Caco-2 (cell line): ENCODE measurements around the gene SERINC4. TPM values are rescaled to one million over a fixed set of nuclear protein-coding genes. Genes with fewer than 3 reads are reported as not detected.
A peak's percentile ranks its signal among the peaks of the same experiment; 100 is the strongest.

Experiments
- BruUV-seq: library from RNA; stranded (reverse); fragments of 400-500 nt; replicated peaks from 2 replicates; lab custom pipeline; 2021; lab: Mats Ljungman, UMichigan
- CTCF ChIA-PET: fragments of 300-600 bp; sonication (Branson Sonifier 250); formaldehyde crosslinking; loops from one replicate; lab custom pipeline; 2022; ENCODE audit warnings: antibody characterized with exemption; lab: Charles Lee
- POLR2A ChIA-PET: fragments of 300-600 bp; sonication (Branson Sonifier 250); formaldehyde crosslinking; loops from one replicate; lab custom pipeline; 2022; ENCODE audit warnings: antibody characterized with exemption; lab: Charles Lee
- DNase-seq, 2 experiments: peaks; one replicate each; pipeline versions ENCODE4 v3.0.0 to v3.0.0-alpha.2; 2020 to 2022
- H3K27me3 ChIP-seq: replicated peaks from 2 replicates; pipeline ENCODE4 v1.6.0; 2011; ENCODE audit warnings: low read length; ENCODE audit not compliant: control insufficient read depth, insufficient read depth
- H3K36me3 ChIP-seq: 2 replicates; pipeline ENCODE4 v1.5.1; 2011; ENCODE audit warnings: low read length; ENCODE audit not compliant: control insufficient read depth, insufficient read depth
- H3K4me1 ChIP-seq: fragments of 250-450 bp; sonication (Bioruptor Pico); 2 replicates; pipeline ENCODE4 v1.5.1; 2020; ENCODE audit warnings: mild to moderate bottlenecking
- H3K4me3 ChIP-seq: 2 replicates; pipeline ENCODE4 v1.5.1; 2011; ENCODE audit warnings: low read depth, mild to moderate bottlenecking, control low read depth, low read length
- H3K9me3 ChIP-seq: fragments of 250-450 bp; sonication (Bioruptor Pico); 2 replicates; pipeline ENCODE4 v1.5.1; 2020; ENCODE audit warnings: mild to moderate bottlenecking, moderate library complexity
- H3K27ac Mint-ChIP-seq: one replicate; pipeline ENCODE4 v1.8.0; 2022; ENCODE audit warnings: mixed read lengths; ENCODE audit not compliant: unreplicated experiment
- H3K27me3 Mint-ChIP-seq: one replicate; pipeline ENCODE4 v1.8.0; 2022; ENCODE audit warnings: mixed read lengths; ENCODE audit not compliant: insufficient read depth, unreplicated experiment
- H3K36me3 Mint-ChIP-seq: one replicate; pipeline ENCODE4 v1.8.0; 2022; ENCODE audit warnings: mild to moderate bottlenecking, mixed read lengths; ENCODE audit not compliant: insufficient read depth, unreplicated experiment
- H3K4me1 Mint-ChIP-seq: one replicate; pipeline ENCODE4 v1.8.0; 2022; ENCODE audit warnings: low read depth, mixed read lengths; ENCODE audit not compliant: unreplicated experiment
- H3K4me3 Mint-ChIP-seq: one replicate; pipeline ENCODE4 v1.8.0; 2022; ENCODE audit warnings: mild to moderate bottlenecking, moderate library complexity, mixed read lengths; ENCODE audit not compliant: unreplicated experiment
- H3K9me3 Mint-ChIP-seq: one replicate; pipeline ENCODE4 v1.8.0; 2022; ENCODE audit warnings: mixed read lengths; ENCODE audit not compliant: unreplicated experiment
- CTCF ChIP-seq, 2 experiments: fragments of 200-600 bp in 1 of 2; IDR thresholded peaks; 1 replicate in 1 of 2; 2 replicates in 1 of 2; pipeline versions ENCODE4 v1.5.1 to v1.8.0; 2011 to 2022; ENCODE audit warnings: antibody characterized with exemption in 1 of 2, control low read depth in 1 of 2, inconsistent platforms in 1 of 2, low read depth in 1 of 2, low read length in 1 of 2, mild to moderate bottlenecking in 1 of 2, moderate library complexity in 1 of 2; ENCODE audit not compliant: insufficient read depth in 1 of 2, severe bottlenecking in 1 of 2, unreplicated experiment in 1 of 2
- intact Hi-C: fragments of 100-400 bp; cut with micrococcal nuclease; formaldehyde crosslinking; loops from one replicate; pipeline ENCODE4 v1.10.0; 2022; ENCODE audit not compliant: unreplicated experiment
- total RNA-seq: library from RNA; stranded (reverse); gene quantifications from 2 replicates; pipeline ENCODE4 v1.2.3, GENCODE V29; 2022

SERINC4 gene
- total RNA-seq, 1 experiment from 2014 or later, result 0.23 TPM

GRCh38 chr15:43799209-43799944 is 643 bp downstream of the SERINC4 start:
- Histone ChIP-seq H3K27me3 (no peaks in the 10 kb centered on the region), H3K4me1 (peaks cover 13% of the 10 kb centered on the region), H3K4me3 (no peak overlapping the region), H3K36me3 (peaks cover 7% of the 10 kb centered on the region), H3K9me3 (no peaks in the 10 kb centered on the region)
- TF ChIP-seq CTCF (IDR thresholded peaks at IDR 0.05; ENCODE audit: insufficient read depth in 1 of 2, low read depth in 1 of 2, low read length in 1 of 2, severe bottlenecking in 1 of 2, unreplicated experiment in 1 of 2), result no peak
- peaks cover 74% of the 10 kb centered on the region for H3K36me3 Mint-ChIP-seq
- no peaks in the 10 kb centered on the region for H3K27me3 Mint-ChIP-seq
- DNase-seq, result peak; percentile 18 to 36
- H3K9me3 Mint-ChIP-seq, result no peaks in the 10 kb centered on the region
- intact Hi-C loops, result no loop called here
- H3K4me3 Mint-ChIP-seq, result peak overlapping the region; percentile 98
- ChIA-PET POLR2A (no interaction called here), CTCF (no interaction called here)
- H3K27ac Mint-ChIP-seq, result peak overlapping the region; percentile 99
- H3K4me1 Mint-ChIP-seq, result peaks cover 26% of the 10 kb centered on the region
- BruUV-seq, result no TSS peak

GRCh38 chr15:43796566-43796965 is 3.5 kb downstream of the SERINC4 start:
- no peaks in the 10 kb centered on the region for H3K9me3 Mint-ChIP-seq
- H3K4me3 Mint-ChIP-seq, result no peak overlapping the region
- no peak for DNase-seq
- intact Hi-C loops, result no loop called here
- Histone ChIP-seq H3K36me3 (peaks cover 9% of the 10 kb centered on the region), H3K9me3 (no peaks in the 10 kb centered on the region), H3K27me3 (no peaks in the 10 kb centered on the region), H3K4me1 (peaks cover 20% of the 10 kb centered on the region), H3K4me3 (no peak overlapping the region)
- H3K4me1 Mint-ChIP-seq, result peaks cover 34% of the 10 kb centered on the region
- POLR2A ChIA-PET, result interaction anchor here (0.6 kb wide), 1 partner anchor 25 kb away, joined by 3 read pairs; no protein-coding TSS in a partner anchor
- CTCF ChIA-PET, result no interaction called here
- no peaks in the 10 kb centered on the region for H3K27me3 Mint-ChIP-seq
- no peak overlapping the region for H3K27ac Mint-ChIP-seq
- TF ChIP-seq CTCF (IDR thresholded peaks at IDR 0.05; ENCODE audit: insufficient read depth in 1 of 2, low read depth in 1 of 2, low read length in 1 of 2, severe bottlenecking in 1 of 2, unreplicated experiment in 1 of 2), result no peak
- peaks cover 80% of the 10 kb centered on the region for H3K36me3 Mint-ChIP-seq
- no TSS peak for BruUV-seq

- no TSS peak for BruUV-seq
- H3K36me3 Mint-ChIP-seq, result peaks cover 74% of the 10 kb centered on the region
- H3K4me3 Mint-ChIP-seq, result no peak overlapping the region
- no peaks in the 10 kb centered on the region for H3K9me3 Mint-ChIP-seq
- peaks cover 9% of the 10 kb centered on the region for H3K36me3 ChIP-seq
- no peak overlapping the region for H3K4me3 ChIP-seq
- POLR2A ChIA-PET, result interaction anchor here (0.6 kb wide), 2 partner anchors 26 to 393 kb away, joined by 3 read pairs; no protein-coding TSS in a partner anchor
- CTCF ChIA-PET, result no interaction called here
- intact Hi-C loops, result no loop called here
- H3K4me1 Mint-ChIP-seq, result peaks cover 29% of the 10 kb centered on the region
- H3K27me3 Mint-ChIP-seq, result no peaks in the 10 kb centered on the region
- TF ChIP-seq CTCF (IDR thresholded peaks at IDR 0.05; ENCODE audit: insufficient read depth in 1 of 2, low read depth in 1 of 2, low read length in 1 of 2, severe bottlenecking in 1 of 2, unreplicated experiment in 1 of 2), result no peak
- DNase-seq, result no peak
- no peaks in the 10 kb centered on the region for H3K27me3 ChIP-seq
- H3K27ac Mint-ChIP-seq, result no peak overlapping the region
- no peaks in the 10 kb centered on the region for H3K9me3 ChIP-seq
- H3K4me1 ChIP-seq, result peaks cover 24% of the 10 kb centered on the region
Measured at GRCh38 chr15:43795997-43796396, 4.0 kb downstream of the SERINC4 start.
